CD4-positive, alpha-beta memory T cell (primary cell): Measurements from ENCODE around the gene GRIPAP1. TPM values are rescaled to one million over a fixed set of nuclear protein-coding genes. Genes with fewer than 3 reads are reported as not detected.
"Not testable (repeated sequence)": the region's sequence is repeated elsewhere in the genome, so short reads cannot be mapped to it uniquely, and the experiment has no call there.

ENCODE experiments used
- CTCF ChIA-PET: fragments of 350-600 bp; sonication (Branson Sonifier 250); formaldehyde crosslinking; loops from one replicate; lab custom pipeline; 2021; ENCODE audit warnings: inconsistent platforms; ENCODE audit not compliant: partially characterized antibody; lab: Charles Lee
- POLR2A ChIA-PET: fragments of 350-600 bp; sonication (Branson Sonifier 250); formaldehyde crosslinking; loops from one replicate; lab custom pipeline; 2021; ENCODE audit not compliant: partially characterized antibody; lab: Charles Lee
- DNase-seq, 5 donors: peaks; one replicate each; pipeline versions ENCODE4 v3.0.0 to v3.0.0-alpha.2; 2020 to 2022; ENCODE audit warnings: mixed read lengths in 1 of 5
- H3K27ac ChIP-seq: one replicate; pipeline ENCODE4 v1.7.0; 2013; ENCODE audit warnings: low read depth, low read length
- H3K27me3 ChIP-seq: 2 replicates; pipeline ENCODE4 v1.7.0; 2013; ENCODE audit warnings: mild to moderate bottlenecking, low read length, moderate library complexity; ENCODE audit not compliant: insufficient read depth
- H3K36me3 ChIP-seq: 2 replicates; pipeline ENCODE4 v1.7.0; 2013; ENCODE audit warnings: mild to moderate bottlenecking, low read length, moderate library complexity; ENCODE audit not compliant: insufficient read depth
- H3K4me1 ChIP-seq: 2 replicates; pipeline ENCODE4 v1.7.0; 2013; ENCODE audit warnings: mild to moderate bottlenecking, low read length, moderate library complexity; ENCODE audit not compliant: insufficient read depth
- H3K4me3 ChIP-seq, 2 donors: one replicate each; pipeline ENCODE4 v1.7.0; 2013; ENCODE audit warnings: low read length in 2 of 2, mild to moderate bottlenecking in 1 of 2
- H3K9me3 ChIP-seq, 2 donors: one replicate each; pipeline ENCODE4 v1.7.0; 2013; ENCODE audit warnings: low read length in 2 of 2, control low read depth in 1 of 2; ENCODE audit not compliant: control insufficient read depth in 1 of 2
- H3K27ac Mint-ChIP-seq, 7 donors: one replicate each; pipeline ENCODE4 v1.8.0; 2020 to 2021; ENCODE audit warnings: mixed read lengths in 7 of 7, mild to moderate bottlenecking in 6 of 7, inconsistent platforms in 3 of 7, moderate library complexity in 3 of 7
- H3K27me3 Mint-ChIP-seq, 2 donors: one replicate each; pipeline ENCODE4 v1.8.0; 2020 to 2021; ENCODE audit warnings: mixed read lengths in 2 of 2
- H3K36me3 Mint-ChIP-seq, 2 donors: one replicate each; pipeline ENCODE4 v1.8.0; 2020 to 2021; ENCODE audit warnings: mixed read lengths in 2 of 2, inconsistent platforms in 1 of 2, mild to moderate bottlenecking in 1 of 2
- H3K4me1 Mint-ChIP-seq, 4 donors: one replicate each; pipeline ENCODE4 v1.8.0; 2020 to 2021; ENCODE audit warnings: mixed read lengths in 4 of 4, mild to moderate bottlenecking in 1 of 4
- H3K4me3 Mint-ChIP-seq, 8 donors: one replicate each; pipeline ENCODE4 v1.8.0; 2020 to 2021; ENCODE audit warnings: mixed read lengths in 8 of 8, mild to moderate bottlenecking in 7 of 8, moderate library complexity in 6 of 8, inconsistent platforms in 3 of 8
- H3K9me3 Mint-ChIP-seq, 8 donors: one replicate each; pipeline ENCODE4 v1.8.0; 2020 to 2021; ENCODE audit warnings: mixed read lengths in 8 of 8, mild to moderate bottlenecking in 5 of 8, inconsistent platforms in 3 of 8, moderate library complexity in 1 of 8
- intact Hi-C: fragments of 100-400 bp; cut with micrococcal nuclease; formaldehyde crosslinking; loops from one replicate; pipeline ENCODE4 v1.15.1; 2023
- polyA plus RNA-seq, 2 donors: library from polyadenylated mRNA; unstranded; fragments of 300-500 nt; fragmentation: Illumina TruSeq; gene quantifications; one replicate each; pipeline ENCODE4 v1.2.3, GENCODE V29; 2021
- total RNA-seq, 2 experiments: library from RNA; stranded (reverse); gene quantifications; one replicate each; pipeline ENCODE4 v1.2.3, GENCODE V29; 2021

GRIPAP1 gene
- total and polyA plus RNA-seq, 4 experiments from 2014 or later: 4.8 to 111 (median 59.2) TPM

DNA sequence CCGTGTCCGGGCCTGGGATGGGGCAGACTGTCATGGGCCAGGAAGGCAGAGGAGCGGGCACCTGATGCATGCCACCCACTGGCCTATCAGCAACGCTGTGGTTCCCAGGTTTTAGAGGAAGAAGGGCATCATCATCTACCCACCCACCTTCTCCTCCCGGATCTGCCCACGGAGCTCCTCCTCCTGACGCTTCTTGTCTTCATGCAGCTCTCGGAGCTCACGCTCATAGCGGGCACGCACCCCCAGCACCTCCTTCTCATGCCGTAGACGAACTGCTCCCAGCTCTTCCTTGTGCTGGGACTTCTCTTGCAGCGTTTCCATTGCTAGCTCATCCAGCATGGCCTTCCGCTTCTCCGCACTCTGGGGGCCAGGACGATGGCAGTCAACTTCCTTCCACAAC is 19.0 kb downstream of the GRIPAP1 start:
- no peak for DNase-seq
- CTCF ChIA-PET: no interaction called here
- Mint-ChIP-seq H3K9me3 (no peaks in the 10 kb centered on the region), H3K36me3 (peaks cover 26 to 40% of the 10 kb centered on the region in 2 donors), H3K4me1 (no peaks in the 10 kb centered on the region), H3K27ac (peak overlapping the region in 1 of 7 donors; percentile 42), H3K27me3 (no peaks in the 10 kb centered on the region), H3K4me3 (no peak overlapping the region)
- POLR2A ChIA-PET: interaction anchor here (1.2 kb wide), 1 partner anchor 25 kb away, joined by 3 read pairs; no protein-coding TSS in a partner anchor
- Histone ChIP-seq H3K9me3 (no peaks in the 10 kb centered on the region), H3K4me1 (no peaks in the 10 kb centered on the region), H3K27ac (no peak overlapping the region), H3K36me3 (peaks cover 30% of the 10 kb centered on the region), H3K27me3 (no peaks in the 10 kb centered on the region), H3K4me3 (no peak overlapping the region)
- intact Hi-C loops: no loop called here

DNA sequence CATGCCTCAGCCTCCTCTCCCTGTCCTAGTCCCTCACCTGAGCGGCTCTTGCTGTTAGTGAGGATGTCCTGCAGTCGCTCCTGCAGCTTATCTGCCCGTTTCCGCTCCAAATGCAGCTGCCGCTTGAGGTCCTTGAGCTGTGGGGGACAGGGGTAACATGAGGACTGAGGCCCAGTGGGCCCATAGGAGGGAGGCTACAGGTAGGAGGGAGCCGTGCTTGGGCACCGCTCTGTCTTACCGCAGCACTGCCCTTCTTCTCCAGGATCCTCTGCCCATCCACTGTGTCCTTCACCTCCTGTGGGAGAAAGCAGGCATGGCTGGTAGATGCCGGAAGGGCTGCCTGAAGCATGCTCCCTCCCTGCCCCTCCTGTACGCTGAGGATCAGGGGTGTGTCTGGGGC is 20.9 kb downstream of the GRIPAP1 start:
- Histone ChIP-seq H3K36me3 (peaks cover 28% of the 10 kb centered on the region), H3K4me3 (no peak overlapping the region), H3K9me3 (no peaks in the 10 kb centered on the region), H3K4me1 (no peaks in the 10 kb centered on the region), H3K27me3 (no peaks in the 10 kb centered on the region), H3K27ac (no peak overlapping the region)
- DNase-seq: no peak
- H3K27ac Mint-ChIP-seq: no peak overlapping the region
- intact Hi-C loops: no loop called here
- no peak overlapping the region for H3K4me3 Mint-ChIP-seq
- peaks cover 29 to 47% of the 10 kb centered on the region in 2 donors for H3K36me3 Mint-ChIP-seq
- no peaks in the 10 kb centered on the region for H3K27me3 Mint-ChIP-seq
- CTCF ChIA-PET: no interaction called here
- POLR2A ChIA-PET: no interaction called here
- H3K4me1 Mint-ChIP-seq: no peaks in the 10 kb centered on the region
- no peaks in the 10 kb centered on the region for H3K9me3 Mint-ChIP-seq

- CTCF ChIA-PET, H3K27me3 Mint-ChIP-seq, H3K4me3 ChIP-seq, H3K4me1 Mint-ChIP-seq, H3K9me3 Mint-ChIP-seq, H3K27me3 ChIP-seq, POLR2A ChIA-PET, H3K4me1 ChIP-seq, intact Hi-C loops, H3K27ac ChIP-seq, DNase-seq, H3K27ac Mint-ChIP-seq, H3K9me3 ChIP-seq, H3K4me3 Mint-ChIP-seq: not testable (repeated sequence)
- peaks cover 29 to 46% of the 10 kb centered on the region in 2 donors for H3K36me3 Mint-ChIP-seq
- peaks cover 28% of the 10 kb centered on the region for H3K36me3 ChIP-seq
Measured at GRCh38 chrX:48980341-48980740, 21.7 kb downstream of the GRIPAP1 start.

DNA sequence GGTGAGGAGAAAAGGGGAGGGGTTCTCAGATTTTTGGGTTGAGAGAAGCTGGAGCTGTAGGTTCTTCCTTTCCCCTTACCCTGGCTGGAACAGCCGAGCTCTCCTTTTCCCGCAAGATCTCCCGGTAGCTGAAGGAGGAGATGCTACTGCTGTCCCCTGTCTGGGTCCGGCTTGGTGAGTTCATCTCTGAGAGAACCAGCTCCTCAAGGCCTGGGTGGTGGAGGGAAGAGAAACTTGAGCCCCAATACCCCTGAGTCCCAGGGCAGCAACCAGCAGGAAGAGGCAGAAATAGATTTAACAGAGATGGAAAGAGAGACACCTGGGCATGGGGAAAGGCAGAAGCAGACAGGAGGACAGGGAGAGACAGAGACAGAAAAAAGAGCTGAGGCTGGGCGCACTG is 23.8 kb downstream of the GRIPAP1 start:
- H3K27me3 Mint-ChIP-seq: no peaks in the 10 kb centered on the region
- H3K36me3 ChIP-seq: peaks cover 16% of the 10 kb centered on the region
- H3K4me1 Mint-ChIP-seq: peaks cover 0 to 2% (median 1%) of the 10 kb centered on the region in 4 donors
- no peaks in the 10 kb centered on the region for H3K4me1 ChIP-seq
- H3K27me3 ChIP-seq: no peaks in the 10 kb centered on the region
- DNase-seq: no peak
- no peaks in the 10 kb centered on the region for H3K9me3 Mint-ChIP-seq
- H3K36me3 Mint-ChIP-seq: peaks cover 25 to 41% of the 10 kb centered on the region in 2 donors
- POLR2A ChIA-PET: no interaction called here
- no peak overlapping the region for H3K27ac ChIP-seq
- no peaks in the 10 kb centered on the region for H3K9me3 ChIP-seq
- H3K4me3 ChIP-seq: no peak overlapping the region
- no peak overlapping the region for H3K4me3 Mint-ChIP-seq
- intact Hi-C loops: no loop called here
- CTCF ChIA-PET: no interaction called here
- H3K27ac Mint-ChIP-seq: peak overlapping the region in 2 of 7 donors; percentile 30 to 74

- Mint-ChIP-seq H3K4me1 (peaks cover 7 to 17% (median 10%) of the 10 kb centered on the region in 4 donors), H3K27me3 (no peaks in the 10 kb centered on the region), H3K4me3 (no peak overlapping the region), H3K9me3 (no peaks in the 10 kb centered on the region), H3K36me3 (peaks cover 20 to 34% of the 10 kb centered on the region in 2 donors), H3K27ac (no peak overlapping the region)
- DNase-seq: no peak
- no peak overlapping the region for H3K27ac ChIP-seq
- no peak overlapping the region for H3K4me3 ChIP-seq
- CTCF ChIA-PET: no interaction called here
- no peaks in the 10 kb centered on the region for H3K27me3 ChIP-seq
- H3K4me1 ChIP-seq: peaks cover 9% of the 10 kb centered on the region
- peaks cover 4% of the 10 kb centered on the region for H3K36me3 ChIP-seq
- H3K9me3 ChIP-seq: no peaks in the 10 kb centered on the region
- intact Hi-C loops: no loop called here
- POLR2A ChIA-PET: interaction anchor here (0.6 kb wide), 1 partner anchor 18 kb away, joined by 3 read pairs; no protein-coding TSS in a partner anchor
Measured at GRCh38 chrX:48976086-48976485, 26.0 kb downstream of the GRIPAP1 start.

DNA sequence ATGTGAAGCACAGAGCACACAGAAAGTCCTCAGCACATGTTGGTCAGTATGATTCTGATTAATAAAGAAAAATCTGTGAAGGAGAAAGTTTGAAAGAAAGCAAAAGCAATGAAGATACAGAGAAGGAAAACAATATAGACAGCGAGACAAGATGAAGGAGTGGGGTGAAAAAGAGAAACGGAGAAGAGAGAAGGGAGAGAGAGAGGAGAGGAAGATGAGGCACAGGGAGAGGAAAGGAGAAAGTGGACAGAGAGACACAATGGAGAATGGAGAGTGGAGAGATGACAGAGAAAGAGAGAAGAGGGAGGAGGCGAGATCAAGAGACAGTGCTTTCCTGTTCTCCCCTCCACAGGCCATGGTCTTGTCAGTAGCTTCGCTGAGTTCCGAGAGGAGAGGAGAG is 26.5 kb downstream of the GRIPAP1 start:
- Histone ChIP-seq H3K9me3 (no peaks in the 10 kb centered on the region), H3K4me3 (no peak overlapping the region), H3K4me1 (peaks cover 9% of the 10 kb centered on the region), H3K27me3 (no peaks in the 10 kb centered on the region), H3K27ac (no peak overlapping the region), H3K36me3 (no peaks in the 10 kb centered on the region)
- ChIA-PET CTCF (no interaction called here), POLR2A (no interaction called here)
- Mint-ChIP-seq H3K36me3 (peaks cover 16 to 31% of the 10 kb centered on the region in 2 donors), H3K9me3 (no peaks in the 10 kb centered on the region), H3K4me1 (peaks cover 7 to 21% (median 10%) of the 10 kb centered on the region in 4 donors), H3K27me3 (no peaks in the 10 kb centered on the region), H3K4me3 (no peak overlapping the region), H3K27ac (peak overlapping the region in 1 of 7 donors; percentile 38)
- intact Hi-C loops: no loop called here
- DNase-seq: no peak

DNA sequence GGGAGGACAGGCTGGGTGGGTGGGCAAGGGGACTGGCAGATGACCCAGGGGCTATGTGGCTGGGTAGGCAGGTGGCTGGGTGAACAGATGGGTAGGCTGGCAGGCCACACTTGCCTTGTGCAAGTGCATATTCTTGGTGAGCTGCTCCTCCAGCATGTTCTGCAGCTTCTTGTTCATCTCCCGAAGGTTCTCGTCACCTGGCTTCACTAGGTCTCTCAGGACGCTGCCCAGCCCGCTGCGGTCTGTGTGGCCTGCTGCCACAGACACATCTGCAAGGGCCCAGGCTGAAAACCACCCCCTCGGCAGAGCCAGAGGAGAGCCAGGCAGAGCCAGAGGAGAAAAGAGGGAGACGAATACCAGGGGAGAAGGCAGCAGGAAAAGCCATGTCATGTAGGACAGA is 27.0 kb downstream of the GRIPAP1 start:
- no peaks in the 10 kb centered on the region for H3K27me3 Mint-ChIP-seq
- peaks cover 16 to 27% of the 10 kb centered on the region in 2 donors for H3K36me3 Mint-ChIP-seq
- ChIA-PET POLR2A (no interaction called here), CTCF (interaction anchor here (4.6 kb wide), 1 partner anchor 68 kb away, joined by 23 read pairs; the partner anchor contains the start of gene TFE3)
- H3K27ac Mint-ChIP-seq: no peak overlapping the region
- no peaks in the 10 kb centered on the region for H3K27me3 ChIP-seq
- H3K4me3 Mint-ChIP-seq: no peak overlapping the region
- H3K36me3 ChIP-seq: no peaks in the 10 kb centered on the region
- H3K9me3 Mint-ChIP-seq: no peaks in the 10 kb centered on the region
- peaks cover 9% of the 10 kb centered on the region for H3K4me1 ChIP-seq
- intact Hi-C loops: no loop called here
- no peak overlapping the region for H3K4me3 ChIP-seq
- no peaks in the 10 kb centered on the region for H3K9me3 ChIP-seq
- no peak for DNase-seq
- H3K4me1 Mint-ChIP-seq: peaks cover 7 to 23% (median 11%) of the 10 kb centered on the region in 4 donors
- H3K27ac ChIP-seq: no peak overlapping the region
